RWPE1 (cell line): ENCODE data around the gene RFX4.

ENCODE experiments used
- CTCF ChIA-PET: fragments of 350-600 bp; sonication (Branson Sonifier 250); formaldehyde crosslinking; extraction: SDS; loops from one replicate; lab custom pipeline; 2021; lab: Yijun Ruan, JAX
- POLR2A ChIA-PET: fragments of 400-600 bp; formaldehyde crosslinking; extraction: SDS; loops from one replicate; lab custom pipeline; 2020; ENCODE audit warnings: antibody characterized with exemption; ENCODE audit not compliant: low non-redundant PET; lab: Yijun Ruan, JAX
- DNase-seq: peaks from one replicate; pipeline ENCODE4 v3.0.0; 2012; ENCODE audit warnings: low spot score
- H3K27ac ChIP-seq: fragments of 450-650 bp; 2 replicates; pipeline ENCODE4 v1.5.1; 2017
- CTCF ChIP-seq: fragments of 450-650 bp; conservative IDR thresholded peaks from 2 replicates; pipeline ENCODE4 v1.5.1; 2017; ENCODE audit warnings: low read depth, mild to moderate bottlenecking

Gene RFX4

DNA sequence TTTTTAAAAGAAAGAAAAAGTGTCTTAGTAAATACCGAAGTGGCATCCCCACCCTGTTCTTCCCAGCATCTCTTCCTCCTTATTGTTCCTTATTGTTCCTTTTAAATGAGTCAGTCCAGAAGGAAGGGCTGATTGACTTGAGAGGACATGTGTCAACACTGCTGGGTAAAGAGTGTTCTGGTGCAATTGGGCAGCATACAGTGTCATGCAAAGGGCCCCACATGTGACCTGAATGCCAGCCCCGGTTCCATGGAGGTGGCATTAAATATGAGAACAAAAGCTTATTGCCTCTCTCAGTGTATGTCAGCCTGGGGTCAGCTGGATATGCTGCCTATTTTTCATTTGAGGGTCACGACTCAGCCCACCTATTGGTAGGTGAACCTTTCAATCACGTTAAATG lies 132.8 kb downstream of the RFX4 start:
- no peak for DNase-seq
- ChIA-PET POLR2A (no interaction called here), CTCF (no interaction called here)
- no peak overlapping the region for H3K27ac ChIP-seq
- TF ChIP-seq CTCF, result no peak

DNA sequence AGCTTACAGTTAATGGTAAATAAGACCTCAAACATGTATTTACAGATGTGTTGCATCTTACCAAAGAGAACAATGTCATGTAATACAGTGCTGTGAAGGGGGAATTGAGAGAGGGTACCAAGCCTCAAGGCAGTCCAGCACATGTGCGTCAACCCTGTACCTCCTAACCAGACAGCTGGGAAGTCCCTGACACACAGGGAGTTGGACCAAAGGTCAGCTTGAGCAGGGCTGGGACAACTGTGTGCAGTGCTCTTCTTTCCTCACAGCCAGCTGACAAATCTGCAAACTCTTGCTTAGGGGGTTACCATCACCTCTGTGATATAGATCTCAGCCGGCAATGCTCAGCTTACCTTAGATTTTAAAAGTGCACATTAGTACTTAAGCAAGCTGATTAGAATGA lies 134.9 kb downstream of the RFX4 start:
- no peak for DNase-seq
- CTCF ChIA-PET, result interaction anchor here (0.7 kb wide), 1 partner anchor 169 kb away, joined by 3 read pairs; no protein-coding TSS in a partner anchor
- H3K27ac ChIP-seq, result no peak overlapping the region
- TF ChIP-seq CTCF, result no peak
- POLR2A ChIA-PET, result no interaction called here

DNA sequence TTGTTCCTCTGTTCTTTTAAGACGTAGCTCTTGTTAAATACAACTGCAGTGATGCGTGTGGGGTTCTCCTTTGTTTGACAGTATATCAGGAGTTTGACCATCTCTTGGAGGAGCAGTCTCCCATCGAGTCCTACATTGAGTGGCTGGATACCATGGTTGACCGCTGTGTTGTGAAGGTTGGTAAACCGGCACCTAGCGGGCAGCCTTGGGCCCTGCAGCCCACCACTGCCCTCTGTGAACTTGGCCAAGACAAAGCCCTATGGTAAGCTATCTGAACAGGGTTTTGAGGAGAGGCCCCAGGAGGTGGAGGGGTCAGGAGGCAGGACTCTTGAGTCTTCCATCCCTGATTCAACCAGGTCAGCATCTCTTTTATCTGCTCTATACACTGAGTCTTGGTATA lies 137.1 kb downstream of the RFX4 start:
- TF ChIP-seq CTCF, result no peak
- CTCF ChIA-PET, result no interaction called here
- DNase-seq, result no peak
- H3K27ac ChIP-seq, result no peak overlapping the region
- POLR2A ChIA-PET, result no interaction called here

- CTCF ChIA-PET, result interaction anchor here (0.6 kb wide), 1 partner anchor 1676 kb away, joined by 3 read pairs; no protein-coding TSS in a partner anchor
- POLR2A ChIA-PET, result no interaction called here
- H3K27ac ChIP-seq, result no peak overlapping the region
- TF ChIP-seq CTCF, result no peak
- no peak for DNase-seq
Observed at GRCh38 chr12:106720696-106721095, 137.9 kb downstream of the RFX4 start.

DNA sequence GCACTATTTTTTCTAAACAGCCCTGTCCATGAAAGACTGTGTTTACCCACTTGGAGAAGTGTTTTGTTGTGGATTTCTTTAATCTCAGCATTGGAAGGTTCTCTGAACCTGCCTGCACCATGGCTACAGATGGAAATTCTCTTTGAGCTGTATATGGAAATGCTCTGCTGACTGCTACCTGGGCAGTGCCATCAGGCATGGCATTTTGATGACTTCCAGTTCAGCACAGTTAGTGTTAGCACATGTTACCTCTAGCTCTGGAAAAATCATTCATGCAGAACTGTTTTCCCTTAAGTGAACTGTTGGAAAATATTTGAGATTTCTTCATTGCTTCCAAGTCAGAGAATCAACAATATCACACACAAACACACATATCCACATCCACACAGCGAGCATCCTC lies 139.1 kb downstream of the RFX4 start:
- no peak for DNase-seq
- TF ChIP-seq CTCF, result no peak
- no peak overlapping the region for H3K27ac ChIP-seq
- POLR2A ChIA-PET, result no interaction called here
- CTCF ChIA-PET, result interaction anchor here (0.7 kb wide), 1 partner anchor 262 kb away, joined by 4 read pairs; no protein-coding TSS in a partner anchor

- ChIA-PET CTCF (interaction anchor here (0.5 to 0.6 kb wide), 2 partner anchors 119 to 260 kb away, joined by 3 read pairs; no protein-coding TSS in a partner anchor), POLR2A (no interaction called here)
- no peak for DNase-seq
- H3K27ac ChIP-seq, result no peak overlapping the region
- no peak for TF ChIP-seq CTCF
Observed at GRCh38 chr12:106722837-106723236, 140.0 kb downstream of the RFX4 start.
